ENCODE measurements around the gene SSRP1. TPM values are rescaled to one million over a fixed set of nuclear protein-coding genes. Genes with fewer than 3 reads are reported as not detected.

SSRP1 gene, protein sequence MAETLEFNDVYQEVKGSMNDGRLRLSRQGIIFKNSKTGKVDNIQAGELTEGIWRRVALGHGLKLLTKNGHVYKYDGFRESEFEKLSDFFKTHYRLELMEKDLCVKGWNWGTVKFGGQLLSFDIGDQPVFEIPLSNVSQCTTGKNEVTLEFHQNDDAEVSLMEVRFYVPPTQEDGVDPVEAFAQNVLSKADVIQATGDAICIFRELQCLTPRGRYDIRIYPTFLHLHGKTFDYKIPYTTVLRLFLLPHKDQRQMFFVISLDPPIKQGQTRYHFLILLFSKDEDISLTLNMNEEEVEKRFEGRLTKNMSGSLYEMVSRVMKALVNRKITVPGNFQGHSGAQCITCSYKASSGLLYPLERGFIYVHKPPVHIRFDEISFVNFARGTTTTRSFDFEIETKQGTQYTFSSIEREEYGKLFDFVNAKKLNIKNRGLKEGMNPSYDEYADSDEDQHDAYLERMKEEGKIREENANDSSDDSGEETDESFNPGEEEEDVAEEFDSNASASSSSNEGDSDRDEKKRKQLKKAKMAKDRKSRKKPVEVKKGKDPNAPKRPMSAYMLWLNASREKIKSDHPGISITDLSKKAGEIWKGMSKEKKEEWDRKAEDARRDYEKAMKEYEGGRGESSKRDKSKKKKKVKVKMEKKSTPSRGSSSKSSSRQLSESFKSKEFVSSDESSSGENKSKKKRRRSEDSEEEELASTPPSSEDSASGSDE
- 10 to 100 TPM; 59.5 to 79.3 (median 65.8) TPM for total RNA-seq
- long read RNA-seq, donor 1, transcript SSRP1-201 (17 exons, 2,819 nt) = major isoform, 59 of 74 reads
- long read RNA-seq, donor 1, partial matches to known transcripts = 12 of 74 reads
- long read RNA-seq, donor 1, other reads (novel, unspliced or antisense) = 3 of 74 reads
- long read RNA-seq, donor 2, partial matches to known transcripts = 7 of 8 reads
- long read RNA-seq, donor 2, other reads (novel, unspliced or antisense) = 0 of 8 reads

DNA sequence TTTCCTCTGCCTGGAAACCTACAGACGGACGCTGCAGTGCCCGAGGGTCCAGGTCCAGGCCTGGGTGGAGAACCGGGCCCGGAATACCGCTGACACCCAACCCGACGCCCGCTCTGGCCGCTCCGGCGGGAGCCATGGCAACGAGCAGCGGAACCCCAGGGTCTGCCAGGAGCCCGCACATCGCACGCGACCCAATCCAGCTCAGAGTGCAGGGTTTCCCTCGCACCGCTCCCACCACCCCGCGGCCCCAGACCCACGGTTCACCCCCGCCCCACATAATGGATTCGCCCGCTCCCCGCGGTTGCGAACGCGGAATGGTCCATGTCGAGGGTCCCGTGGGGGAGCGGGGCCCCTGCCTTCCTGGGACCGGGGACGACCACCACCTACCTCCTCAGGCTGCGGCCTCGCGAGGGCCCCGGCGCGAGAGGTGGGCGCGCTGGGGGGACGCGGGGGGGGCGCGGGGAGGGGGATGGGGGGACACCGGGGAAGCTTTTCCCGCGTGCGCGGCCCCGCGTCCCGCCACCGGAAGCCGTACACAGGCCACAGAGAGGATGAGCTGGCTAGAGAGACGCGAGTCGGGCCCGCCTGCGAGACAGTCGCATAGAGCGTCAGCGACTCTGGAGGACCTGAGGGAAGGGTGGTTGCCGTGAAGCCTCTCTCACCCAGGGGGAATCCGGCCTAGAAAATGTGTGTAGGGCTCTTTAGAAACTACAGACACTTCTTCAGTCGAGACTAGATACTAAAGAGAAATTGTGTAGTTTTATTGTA is at the start of gene SSRP1:
Gene SSRP1, minus strand, starts transcription at position 550 of the 768 bp plus-strand sequence. CDS start 771 bp downstream, outside the sequence.
- DNase-seq (peak; percentile 90 to 94 (median 91)), ATAC-seq (peak; percentile 99)
- Histone ChIP-seq H3K9me3 (no peaks in the 10 kb centered on the region), H3K36me3 (ENCODE audit: low read depth) (peaks cover 5% of the 10 kb centered on the region), H3K4me1 (ENCODE audit: low read depth) (peaks cover 11% of the 10 kb centered on the region), H3K4me3 (peak within 1 kb of the TSS; percentile 63)
- TF ChIP-seq, protein P1, sequence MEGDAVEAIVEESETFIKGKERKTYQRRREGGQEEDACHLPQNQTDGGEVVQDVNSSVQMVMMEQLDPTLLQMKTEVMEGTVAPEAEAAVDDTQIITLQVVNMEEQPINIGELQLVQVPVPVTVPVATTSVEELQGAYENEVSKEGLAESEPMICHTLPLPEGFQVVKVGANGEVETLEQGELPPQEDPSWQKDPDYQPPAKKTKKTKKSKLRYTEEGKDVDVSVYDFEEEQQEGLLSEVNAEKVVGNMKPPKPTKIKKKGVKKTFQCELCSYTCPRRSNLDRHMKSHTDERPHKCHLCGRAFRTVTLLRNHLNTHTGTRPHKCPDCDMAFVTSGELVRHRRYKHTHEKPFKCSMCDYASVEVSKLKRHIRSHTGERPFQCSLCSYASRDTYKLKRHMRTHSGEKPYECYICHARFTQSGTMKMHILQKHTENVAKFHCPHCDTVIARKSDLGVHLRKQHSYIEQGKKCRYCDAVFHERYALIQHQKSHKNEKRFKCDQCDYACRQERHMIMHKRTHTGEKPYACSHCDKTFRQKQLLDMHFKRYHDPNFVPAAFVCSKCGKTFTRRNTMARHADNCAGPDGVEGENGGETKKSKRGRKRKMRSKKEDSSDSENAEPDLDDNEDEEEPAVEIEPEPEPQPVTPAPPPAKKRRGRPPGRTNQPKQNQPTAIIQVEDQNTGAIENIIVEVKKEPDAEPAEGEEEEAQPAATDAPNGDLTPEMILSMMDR (IDR thresholded peaks at IDR 0.05) = no peak
- intact Hi-C loops (cut with DNase I, micrococcal nuclease) = no loop called here

DNA sequence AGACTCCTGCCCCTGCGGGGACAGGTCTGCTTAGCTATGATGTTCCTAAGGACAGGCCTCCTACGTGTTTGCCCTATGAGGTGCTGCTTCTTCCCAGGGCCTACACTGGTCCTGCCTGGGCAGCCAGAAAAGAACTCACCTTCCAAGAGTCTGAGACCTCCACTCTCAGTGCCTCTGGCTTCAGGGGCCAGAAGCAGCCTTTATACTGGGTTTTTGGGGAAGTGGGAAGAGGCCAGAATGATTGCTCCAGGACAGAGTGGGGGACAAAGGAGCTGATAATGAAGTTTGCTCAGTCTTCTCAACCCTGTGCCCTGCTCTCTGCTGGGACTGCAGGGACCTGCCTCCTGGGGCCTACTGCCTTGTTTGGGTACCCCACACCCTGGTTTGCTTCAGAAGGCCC is 45.3 kb upstream of the SSRP1 start, which contains the start of gene PRG3:
Gene PRG3, minus strand, starts transcription at position 176 of the 400 bp plus-strand sequence. CDS start 442 bp downstream, outside the sequence.
- Histone ChIP-seq H3K4me3 (no peak within 1 kb of the TSS), H3K4me1 (ENCODE audit: low read depth) (no peaks in the 10 kb centered on the region), H3K36me3 (ENCODE audit: low read depth) (no peaks in the 10 kb centered on the region), H3K9me3 (no peaks in the 10 kb centered on the region)
- DNase-seq (no peak), ATAC-seq (no peak)
- TF ChIP-seq, protein P1 (IDR thresholded peaks at IDR 0.05) = no peak
- intact Hi-C loops (cut with DNase I, micrococcal nuclease) = no loop called here

DNA sequence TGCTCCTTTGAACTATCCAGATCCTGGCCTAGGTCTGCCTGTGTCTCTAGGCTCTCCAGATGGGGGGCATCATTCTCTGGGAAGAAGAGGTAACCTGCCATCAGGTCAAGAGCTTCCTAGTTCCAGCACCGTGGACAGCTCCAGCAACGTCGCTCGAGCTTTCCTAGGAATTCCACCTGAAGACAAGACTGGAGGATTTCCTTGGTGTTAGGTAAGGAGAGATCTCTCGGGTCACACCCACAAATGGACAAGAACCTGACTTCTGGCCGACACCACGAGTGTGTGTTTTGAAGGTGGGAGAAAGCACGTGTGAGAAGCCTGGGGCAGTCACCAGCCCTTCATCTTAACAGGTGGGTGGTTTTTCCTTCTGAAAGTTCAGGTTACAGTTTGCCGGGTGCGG is 44.0 kb upstream of the SSRP1 start:
- H3K36me3 ChIP-seq (ENCODE audit: low read depth) = no peaks in the 10 kb centered on the region
- no peaks in the 10 kb centered on the region for H3K4me1 ChIP-seq (ENCODE audit: low read depth)
- DNase-seq (peak in 1 of 3 donors; percentile 10), ATAC-seq (no peak)
- TF ChIP-seq, protein P1 (IDR thresholded peaks at IDR 0.05) = no peak
- intact Hi-C loops (cut with DNase I, micrococcal nuclease) = no loop called here
- H3K4me3 ChIP-seq = no peak overlapping the region
- no peaks in the 10 kb centered on the region for H3K9me3 ChIP-seq

DNA sequence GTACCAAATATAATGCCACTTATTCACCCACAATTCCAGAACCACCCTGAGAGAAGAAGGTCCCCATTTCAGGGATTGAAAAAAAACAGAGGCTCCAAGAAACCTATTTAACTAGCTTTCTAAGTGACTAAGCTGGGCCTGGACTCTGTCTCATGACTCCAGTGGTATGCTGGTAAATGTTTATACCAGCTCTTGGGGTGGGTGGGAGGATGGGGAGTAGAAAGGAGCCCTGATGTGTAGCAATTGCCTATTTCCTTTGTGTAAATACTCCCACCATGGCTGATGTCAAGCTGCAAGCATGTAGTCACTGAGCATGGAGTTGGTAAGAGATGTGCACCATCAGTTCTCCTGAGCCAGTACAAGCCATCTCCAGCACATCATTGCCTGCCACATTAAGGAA is 42.5 kb upstream of the SSRP1 start:
- Histone ChIP-seq H3K9me3 (no peaks in the 10 kb centered on the region), H3K4me1 (ENCODE audit: low read depth) (no peaks in the 10 kb centered on the region), H3K36me3 (ENCODE audit: low read depth) (no peaks in the 10 kb centered on the region), H3K4me3 (no peak overlapping the region)
- DNase-seq (no peak), ATAC-seq (no peak)
- TF ChIP-seq, protein P1 (IDR thresholded peaks at IDR 0.05) = no peak
- intact Hi-C loops (cut with DNase I, micrococcal nuclease) = no loop called here

DNA sequence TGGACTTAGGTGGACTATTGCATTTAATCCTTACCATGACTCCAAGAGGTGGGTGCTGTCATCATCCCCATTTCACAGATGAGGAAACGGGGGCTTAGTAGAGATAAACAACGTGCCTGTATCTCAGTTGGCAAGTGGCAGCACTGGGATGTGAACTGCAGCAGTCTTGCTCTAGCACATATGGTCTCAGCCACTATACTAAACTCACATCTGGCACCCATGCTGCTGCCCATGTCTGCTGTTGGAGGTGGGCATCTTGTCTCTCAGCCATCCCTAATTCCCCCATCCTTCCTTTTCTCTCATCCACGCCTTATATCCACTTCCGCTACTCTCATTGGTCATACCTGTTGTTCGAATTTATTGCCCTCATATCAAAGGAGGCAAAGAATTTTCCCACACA is 41.4 kb upstream of the SSRP1 start:
- Histone ChIP-seq H3K4me1 (ENCODE audit: low read depth) (no peaks in the 10 kb centered on the region), H3K9me3 (no peaks in the 10 kb centered on the region), H3K4me3 (no peak overlapping the region), H3K36me3 (ENCODE audit: low read depth) (no peaks in the 10 kb centered on the region)
- no peak for ATAC-seq
- intact Hi-C loops (cut with DNase I, micrococcal nuclease) = no loop called here
- no peak for DNase-seq
- TF ChIP-seq, protein P1 (IDR thresholded peaks at IDR 0.05) = no peak
